Upper lobe of right lung (tissue), 1 donor: ENCODE measurements around the gene ST3GAL2. TPM values are rescaled to one million over a fixed set of nuclear protein-coding genes. Genes with fewer than 3 reads are reported as not detected.

Source experiments
- ATAC-seq: fragments of 200-7000 bp; cut with Tn5 transposase; one replicate; pipeline ENCODE4 v1.9.1; 2020; ENCODE audit warnings: mild to moderate bottlenecking, moderate library complexity
- DNase-seq: peaks from one replicate; pipeline ENCODE4 v3.0.0-alpha.2; 2020
- H3K27ac ChIP-seq: fragments of 200-600 bp; one replicate; pipeline ENCODE4 v1.8.0; 2022
- H3K27me3 ChIP-seq: fragments of 200-600 bp; one replicate; pipeline ENCODE4 v1.8.0; 2022; ENCODE audit warnings: mild to moderate bottlenecking
- H3K36me3 ChIP-seq: fragments of 200-600 bp; one replicate; pipeline ENCODE4 v1.8.0; 2022
- H3K4me1 ChIP-seq: fragments of 200-600 bp; one replicate; pipeline ENCODE4 v1.8.0; 2022
- H3K4me3 ChIP-seq: fragments of 200-600 bp; one replicate; pipeline ENCODE4 v1.8.0; 2022; ENCODE audit warnings: mild to moderate bottlenecking
- H3K9me3 ChIP-seq: fragments of 200-600 bp; one replicate; pipeline ENCODE4 v1.8.0; 2022
- intact Hi-C: fragments of 100-400 bp; cut with DNase I; formaldehyde crosslinking; loops from one replicate; pipeline ENCODE4 v1.11.0; 2022
- total RNA-seq: library from RNA; stranded (reverse); fragmentation: NEBNext Ultra II Directional; extraction: Animal tissue kit (Norgen Biotek cat#: 25700); gene quantifications from one replicate; pipeline ENCODE4 v1.2.1, GENCODE V29; 2021
- TF ChIP-seq, protein P1 (sequence below): fragments of 200-600 bp; IDR thresholded peaks from one replicate; pipeline ENCODE4 v1.8.0; 2022; ENCODE audit warnings: antibody characterized with exemption
- donor health status: DM: no; HTN: yes; CAD: no; lungs with severe emphysema.

ST3GAL2 gene
- total RNA-seq, 1 donor from 2014 or later = 30.9 TPM

- Histone ChIP-seq H3K27ac (peak overlapping the region; percentile 85), H3K4me3 (no peak overlapping the region), H3K36me3 (no peaks in the 10 kb centered on the region), H3K27me3 (no peaks in the 10 kb centered on the region), H3K9me3 (no peaks in the 10 kb centered on the region), H3K4me1 (peaks cover 70% of the 10 kb centered on the region)
- intact Hi-C loops = loop anchor here (10.0 kb wide), 1 partner anchor 46 kb away; no protein-coding TSS in a partner anchor
- peak; percentile 58 for ATAC-seq
- DNase-seq = peak; percentile 75
- TF ChIP-seq, protein P1, sequence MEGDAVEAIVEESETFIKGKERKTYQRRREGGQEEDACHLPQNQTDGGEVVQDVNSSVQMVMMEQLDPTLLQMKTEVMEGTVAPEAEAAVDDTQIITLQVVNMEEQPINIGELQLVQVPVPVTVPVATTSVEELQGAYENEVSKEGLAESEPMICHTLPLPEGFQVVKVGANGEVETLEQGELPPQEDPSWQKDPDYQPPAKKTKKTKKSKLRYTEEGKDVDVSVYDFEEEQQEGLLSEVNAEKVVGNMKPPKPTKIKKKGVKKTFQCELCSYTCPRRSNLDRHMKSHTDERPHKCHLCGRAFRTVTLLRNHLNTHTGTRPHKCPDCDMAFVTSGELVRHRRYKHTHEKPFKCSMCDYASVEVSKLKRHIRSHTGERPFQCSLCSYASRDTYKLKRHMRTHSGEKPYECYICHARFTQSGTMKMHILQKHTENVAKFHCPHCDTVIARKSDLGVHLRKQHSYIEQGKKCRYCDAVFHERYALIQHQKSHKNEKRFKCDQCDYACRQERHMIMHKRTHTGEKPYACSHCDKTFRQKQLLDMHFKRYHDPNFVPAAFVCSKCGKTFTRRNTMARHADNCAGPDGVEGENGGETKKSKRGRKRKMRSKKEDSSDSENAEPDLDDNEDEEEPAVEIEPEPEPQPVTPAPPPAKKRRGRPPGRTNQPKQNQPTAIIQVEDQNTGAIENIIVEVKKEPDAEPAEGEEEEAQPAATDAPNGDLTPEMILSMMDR = no peak
Observed at GRCh38 chr16:70430667-70431536, 8.0 kb downstream of the ST3GAL2 start.

- TF ChIP-seq, protein P1 = no peak
- H3K9me3 ChIP-seq = no peaks in the 10 kb centered on the region
- no peak overlapping the region for H3K4me3 ChIP-seq
- no peaks in the 10 kb centered on the region for H3K36me3 ChIP-seq
- no peak for DNase-seq
- ATAC-seq = peak; percentile 55
- H3K27ac ChIP-seq = peak overlapping the region; percentile 85
- peaks cover 68% of the 10 kb centered on the region for H3K4me1 ChIP-seq
- intact Hi-C loops = loop anchor here (10.0 kb wide), 1 partner anchor 45 kb away; no protein-coding TSS in a partner anchor
- no peaks in the 10 kb centered on the region for H3K27me3 ChIP-seq
Observed at GRCh38 chr16:70429888-70430666, 8.8 kb downstream of the ST3GAL2 start.

DNA sequence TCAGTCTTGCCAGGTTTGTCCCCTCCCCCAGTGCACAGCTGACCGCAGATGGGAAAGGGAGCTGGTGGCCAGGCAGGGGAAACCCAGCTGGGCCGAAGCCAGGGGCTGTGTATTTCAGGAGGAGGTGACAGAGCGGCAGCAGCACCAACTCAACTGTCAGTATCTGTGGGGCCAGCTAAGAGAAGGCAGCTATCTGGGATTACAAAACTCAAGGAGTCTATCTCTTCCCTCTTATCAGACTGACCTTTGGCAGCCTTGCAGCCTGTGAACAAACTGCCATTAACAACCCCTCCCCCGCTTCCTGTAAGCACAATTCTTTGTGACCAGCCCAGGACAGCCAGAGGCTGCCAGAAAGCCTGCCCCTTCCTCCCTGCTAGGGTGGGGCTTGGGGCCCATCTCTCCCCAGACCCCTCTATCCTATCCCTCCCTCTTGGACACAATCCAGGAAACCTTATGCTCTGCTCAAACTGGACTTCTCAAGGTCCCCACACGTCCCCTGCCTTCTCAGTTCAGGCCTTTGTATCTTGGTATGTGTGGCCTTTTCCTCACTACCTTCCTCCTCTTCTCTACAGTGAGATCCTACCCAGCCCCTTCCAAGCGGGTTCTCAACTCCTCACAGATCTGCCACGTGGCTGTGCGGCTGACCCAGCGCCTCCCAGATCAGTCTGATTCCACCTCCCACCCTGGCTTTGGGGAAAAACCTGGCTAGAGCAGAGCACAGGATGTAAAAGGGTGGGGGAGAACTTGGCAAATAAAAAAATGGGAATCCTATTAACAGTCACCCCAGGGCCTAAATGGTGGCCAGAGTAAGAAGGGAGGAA, 10.5 kb downstream of the ST3GAL2 start:
- peak overlapping the region; percentile 87 for H3K27ac ChIP-seq
- peak overlapping the region; percentile 5 for H3K4me3 ChIP-seq
- TF ChIP-seq, protein P1 = no peak
- ATAC-seq = peak; percentile 81
- intact Hi-C loops = no loop called here
- no peaks in the 10 kb centered on the region for H3K9me3 ChIP-seq
- H3K4me1 ChIP-seq = peaks cover 63% of the 10 kb centered on the region
- no peaks in the 10 kb centered on the region for H3K27me3 ChIP-seq
- peak; percentile 93 for DNase-seq
- H3K36me3 ChIP-seq = no peaks in the 10 kb centered on the region

GRCh38 chr16:70427786-70428177, 11.1 kb downstream of the ST3GAL2 start:
- no peak for DNase-seq
- intact Hi-C loops = no loop called here
- H3K4me1 ChIP-seq = peaks cover 60% of the 10 kb centered on the region
- H3K36me3 ChIP-seq = no peaks in the 10 kb centered on the region
- peak overlapping the region; percentile 87 for H3K27ac ChIP-seq
- no peaks in the 10 kb centered on the region for H3K9me3 ChIP-seq
- no peaks in the 10 kb centered on the region for H3K27me3 ChIP-seq
- ATAC-seq = no peak
- TF ChIP-seq, protein P1 = no peak
- H3K4me3 ChIP-seq = peak overlapping the region; percentile 5

DNA sequence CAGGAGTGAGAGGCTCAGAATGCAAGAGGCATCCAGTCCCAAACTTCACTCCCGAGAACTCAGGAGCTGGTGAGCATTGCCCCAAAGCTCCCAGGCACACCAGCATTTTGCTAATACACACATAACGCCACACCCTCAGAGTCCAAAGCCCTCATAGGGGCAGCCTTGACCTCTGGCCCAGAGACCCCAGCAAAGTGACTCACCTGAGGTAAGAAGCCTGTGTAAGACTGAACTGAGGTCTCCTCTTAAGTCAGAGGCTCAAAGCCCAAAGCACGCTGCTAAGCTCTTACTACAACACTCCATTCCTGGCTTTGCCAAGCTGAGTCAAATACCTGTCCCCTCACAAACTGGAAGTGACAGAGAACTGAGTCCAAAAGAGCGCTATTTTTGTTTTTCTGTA, 16.4 kb downstream of the ST3GAL2 start:
- intact Hi-C loops = no loop called here
- H3K36me3 ChIP-seq = no peaks in the 10 kb centered on the region
- H3K4me3 ChIP-seq = no peak overlapping the region
- TF ChIP-seq, protein P1 = no peak
- no peak overlapping the region for H3K27ac ChIP-seq
- peaks cover 19% of the 10 kb centered on the region for H3K4me1 ChIP-seq
- H3K9me3 ChIP-seq = no peaks in the 10 kb centered on the region
- no peak for ATAC-seq
- H3K27me3 ChIP-seq = no peaks in the 10 kb centered on the region
- DNase-seq = no peak
